GM18909 (cell line): ENCODE results near the gene METTL25B.
"Not testable (repeated sequence)": the region's sequence is repeated elsewhere in the genome, so short reads cannot be mapped to it uniquely, and the experiment has no call there.

Experiments used
- ATAC-seq: cut with Tn5 transposase; IDR thresholded peaks from one replicate; pipeline ENCODE4 v1.9.1; 2021; ENCODE audit warnings: mild to moderate bottlenecking; ENCODE audit not compliant: unreplicated experiment, poor library complexity

METTL25B gene

DNA sequence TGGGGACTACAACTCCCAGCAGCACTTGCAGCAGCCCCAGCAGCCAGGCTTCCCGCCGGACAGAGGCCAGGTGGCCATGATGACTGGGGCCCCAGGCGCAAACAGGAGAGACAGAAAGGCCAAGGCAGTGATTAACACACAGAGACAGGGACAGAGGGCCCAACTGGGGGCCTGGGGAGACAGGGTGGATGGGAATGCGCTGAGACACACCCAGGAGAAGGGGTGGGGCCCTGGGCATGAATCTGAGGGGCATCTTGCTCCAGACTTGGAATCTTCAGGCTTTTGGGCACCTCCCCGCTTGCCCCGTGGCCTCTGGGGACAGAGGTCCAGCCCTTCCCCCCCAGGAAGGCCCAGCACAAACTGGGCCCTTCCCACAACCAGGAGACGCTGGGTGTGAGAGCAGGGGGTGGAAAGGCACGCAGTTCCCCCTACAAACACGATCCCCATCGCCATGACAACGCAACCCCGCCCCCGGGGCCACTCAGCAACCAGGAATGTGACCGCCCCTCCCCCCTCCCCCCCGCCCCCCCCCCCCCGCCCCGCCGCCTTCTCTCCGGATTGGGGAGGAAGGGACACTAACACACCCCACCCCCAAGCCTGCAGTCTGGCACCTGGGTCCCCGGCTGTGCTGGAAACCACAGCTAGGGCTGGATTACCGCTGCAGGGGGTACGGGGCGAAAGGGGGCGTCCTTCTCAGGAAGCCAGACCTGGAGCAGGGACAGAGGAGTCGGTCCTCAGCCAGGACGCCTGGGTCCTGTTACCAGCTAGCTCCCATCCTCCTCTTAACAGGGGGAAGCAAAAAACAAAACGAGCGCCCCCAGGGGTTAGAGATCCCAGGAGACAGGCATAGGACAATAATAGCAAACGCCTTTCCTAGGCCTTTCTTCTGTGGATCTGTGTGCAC is 18.7 kb downstream of the METTL25B start:
- no peak for ATAC-seq

DNA sequence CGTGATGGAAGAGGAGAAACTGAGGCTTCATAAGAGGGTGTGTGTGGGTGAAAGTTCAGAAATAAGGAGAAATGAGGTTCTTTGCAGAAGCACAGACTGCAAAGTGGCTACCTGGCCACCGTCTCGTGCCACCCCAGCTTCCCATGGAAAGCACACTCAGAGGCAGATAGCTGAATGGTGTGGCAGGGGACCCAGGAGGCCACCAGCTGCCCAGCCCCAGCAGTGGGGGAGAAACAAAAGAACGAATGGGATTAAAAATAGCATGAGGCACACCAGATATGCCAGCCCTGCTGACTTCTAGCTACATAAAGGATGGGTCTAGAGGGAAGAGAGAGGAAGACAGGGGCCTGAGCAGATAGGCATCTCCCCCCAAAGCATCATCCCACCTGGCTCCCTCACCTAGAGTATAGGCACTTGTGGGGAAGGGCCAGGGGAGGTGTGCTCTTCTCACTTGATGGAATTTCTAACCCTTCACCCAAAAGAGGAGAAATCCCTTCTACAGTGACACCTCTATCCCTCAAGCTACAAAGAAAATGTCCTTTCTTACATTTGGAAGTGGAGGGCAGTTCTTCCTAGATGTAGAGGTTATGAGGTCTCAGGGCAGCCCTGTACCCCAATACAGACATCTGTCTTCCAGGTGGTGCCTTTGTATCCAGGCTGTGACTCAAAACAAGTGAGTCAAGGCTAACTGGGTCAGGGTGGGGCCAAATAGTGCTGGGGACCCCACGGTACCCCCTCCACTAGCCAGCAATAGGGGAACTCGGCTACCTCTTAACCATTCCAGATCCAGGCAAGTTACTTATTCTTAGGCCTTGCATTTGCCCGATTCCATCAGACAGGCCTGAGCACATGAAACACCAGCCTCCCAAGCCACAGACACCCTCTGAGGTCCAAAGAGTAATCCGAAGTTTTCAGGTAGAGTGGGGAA is 19.7 kb downstream of the METTL25B start:
- ATAC-seq: no peak

DNA sequence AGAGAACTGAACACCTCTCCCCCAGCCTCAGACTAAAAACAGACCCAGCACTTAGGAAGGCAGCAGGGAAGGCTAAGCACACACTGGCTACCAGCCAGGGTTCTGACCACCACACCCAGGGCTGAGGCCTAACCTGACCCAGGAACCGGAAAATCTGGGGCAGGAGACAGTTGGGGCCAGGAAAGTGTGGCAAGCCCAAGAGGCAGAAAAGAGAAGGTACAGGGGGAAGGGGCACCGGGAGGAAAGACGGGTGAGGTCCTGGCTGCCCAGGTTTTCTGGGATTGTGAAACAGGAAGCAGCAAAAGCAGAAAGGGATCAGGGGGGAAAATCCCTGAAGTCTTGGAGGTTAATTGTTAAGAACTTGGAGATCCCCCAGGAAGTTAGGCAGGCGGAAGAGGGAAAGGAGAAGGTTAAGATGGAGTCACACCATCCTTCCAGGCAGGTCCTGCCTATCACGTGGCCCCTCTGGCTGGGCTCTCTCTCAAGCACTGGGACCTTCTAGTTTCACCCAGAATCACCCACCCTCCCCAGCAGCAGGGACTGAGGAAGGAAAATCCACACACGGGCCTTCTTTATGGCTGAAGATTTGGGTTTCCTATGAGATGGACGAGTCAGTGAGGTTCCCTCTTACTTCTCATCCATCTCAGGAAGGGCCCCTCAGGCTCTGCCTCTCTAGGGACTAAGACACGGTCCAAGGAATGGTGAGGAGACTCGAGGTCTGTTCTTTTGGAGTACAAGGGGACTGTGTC is 20.6 kb downstream of the METTL25B start:
- no peak for ATAC-seq

DNA sequence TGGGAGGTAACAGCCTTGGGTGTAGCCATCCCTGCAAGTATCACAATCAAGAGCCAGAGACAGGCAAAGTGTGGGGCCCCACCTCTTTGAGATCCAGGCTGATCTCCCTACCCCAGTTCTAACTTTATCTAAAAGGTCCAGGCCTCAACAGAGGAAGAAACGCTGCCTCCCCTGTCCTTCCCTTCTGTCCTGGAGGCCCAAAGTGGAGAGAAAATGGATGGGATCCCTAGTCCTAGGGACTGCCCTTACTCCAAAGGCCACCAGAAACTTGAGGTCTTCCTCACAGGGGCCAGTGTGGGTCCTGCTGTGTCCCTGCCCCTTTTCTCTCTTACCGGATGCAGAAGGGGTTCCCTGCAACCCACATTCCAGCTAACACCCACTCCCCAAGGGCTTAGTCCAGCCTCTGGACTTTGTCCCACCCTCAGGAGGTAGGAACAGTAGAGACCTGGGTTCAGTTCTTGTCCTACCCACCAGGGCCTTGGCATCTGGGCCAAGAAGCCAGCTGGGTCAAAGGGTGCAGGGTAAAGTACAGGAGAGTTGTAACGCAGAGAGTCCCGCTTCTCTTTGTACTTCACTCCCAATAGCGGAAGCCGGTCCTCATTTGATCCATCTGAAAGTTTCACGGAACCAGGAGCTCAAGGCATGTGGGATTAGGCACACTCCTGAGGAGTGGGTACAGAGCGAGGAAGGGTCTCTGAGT is 21.3 kb downstream of the METTL25B start:
- no peak for ATAC-seq

DNA sequence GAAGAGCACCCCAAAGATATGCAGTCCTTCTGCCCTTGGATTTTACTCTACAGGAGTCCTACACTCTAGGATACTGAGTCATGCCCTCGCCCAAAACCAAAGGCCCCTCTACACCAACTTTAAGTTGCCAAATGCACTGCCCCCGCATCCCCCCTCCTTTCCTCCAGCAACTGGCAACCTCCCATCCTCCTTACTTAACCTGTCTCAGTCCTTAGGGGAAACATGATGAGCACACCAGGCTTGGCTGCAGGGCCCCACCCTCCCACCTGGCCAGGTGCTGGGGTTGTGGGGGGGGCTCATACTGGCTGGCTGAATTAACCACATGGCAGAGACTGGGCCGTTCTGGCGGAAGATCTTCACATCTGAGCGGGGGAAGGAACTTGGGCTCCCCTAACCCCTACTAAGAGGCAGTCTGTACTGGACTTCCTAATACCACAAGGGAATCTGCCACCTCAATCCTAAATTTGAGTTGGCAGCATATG is 22.0 kb downstream of the METTL25B start:
- ATAC-seq: no peak

DNA sequence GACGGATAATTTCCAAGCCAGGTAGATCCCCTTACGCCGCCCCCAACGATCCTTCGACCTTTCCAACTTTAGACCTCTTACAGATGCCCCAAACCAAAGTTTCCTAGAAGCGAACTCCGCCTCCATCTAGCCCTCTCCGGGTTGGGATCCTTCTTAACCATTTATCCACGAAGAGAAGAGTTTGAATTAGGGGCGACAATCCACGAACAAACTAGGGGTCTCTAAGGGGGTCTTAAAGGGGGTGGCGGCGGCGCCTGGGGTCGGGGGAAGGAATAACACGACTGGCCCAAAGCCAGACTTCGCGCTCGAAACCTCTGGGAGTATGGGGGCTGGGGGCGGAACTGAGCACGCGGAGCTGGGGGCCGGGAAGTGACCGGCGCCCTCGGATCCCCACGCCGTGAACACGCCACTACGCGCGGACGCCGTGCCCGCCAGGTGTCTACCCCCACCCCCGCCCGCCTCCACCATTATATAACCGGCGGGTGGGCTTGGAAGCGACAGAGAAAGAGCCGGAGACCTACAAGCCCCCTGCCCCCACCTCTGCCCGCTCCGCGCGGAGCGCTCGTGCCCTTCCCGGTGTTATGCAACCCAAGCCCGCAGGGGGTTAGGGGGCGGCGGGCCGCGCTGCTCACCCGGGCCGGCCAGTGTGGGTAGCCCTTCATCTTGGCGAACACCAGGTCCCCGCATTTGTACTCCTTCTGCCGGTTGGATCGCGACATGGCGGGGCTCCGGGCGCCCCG is 22.6 kb downstream of the METTL25B start:
- ATAC-seq: peak; percentile 8

DNA sequence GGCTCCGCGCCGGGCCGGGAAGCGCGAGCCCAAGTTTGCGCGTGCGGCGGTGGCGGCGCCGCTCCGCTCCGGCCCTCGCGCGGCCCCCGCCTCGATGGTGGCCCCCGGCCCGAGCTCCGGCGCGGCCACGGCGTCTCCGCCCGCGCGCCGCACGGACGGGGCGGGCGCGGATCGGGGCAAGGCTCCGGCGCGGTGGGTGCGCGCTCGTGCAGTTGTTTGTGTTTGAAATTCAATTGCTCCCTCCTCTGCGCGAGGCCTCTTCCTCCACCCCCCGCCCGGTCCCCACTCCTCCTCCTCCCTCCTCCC is 23.1 kb downstream of the METTL25B start, which contains the start of gene HDGF:
HDGF (minus strand) TSS at position 225 of the 306 bp plus-strand sequence. CDS start 246 bp downstream, outside the sequence.
- ATAC-seq: no peak

DNA sequence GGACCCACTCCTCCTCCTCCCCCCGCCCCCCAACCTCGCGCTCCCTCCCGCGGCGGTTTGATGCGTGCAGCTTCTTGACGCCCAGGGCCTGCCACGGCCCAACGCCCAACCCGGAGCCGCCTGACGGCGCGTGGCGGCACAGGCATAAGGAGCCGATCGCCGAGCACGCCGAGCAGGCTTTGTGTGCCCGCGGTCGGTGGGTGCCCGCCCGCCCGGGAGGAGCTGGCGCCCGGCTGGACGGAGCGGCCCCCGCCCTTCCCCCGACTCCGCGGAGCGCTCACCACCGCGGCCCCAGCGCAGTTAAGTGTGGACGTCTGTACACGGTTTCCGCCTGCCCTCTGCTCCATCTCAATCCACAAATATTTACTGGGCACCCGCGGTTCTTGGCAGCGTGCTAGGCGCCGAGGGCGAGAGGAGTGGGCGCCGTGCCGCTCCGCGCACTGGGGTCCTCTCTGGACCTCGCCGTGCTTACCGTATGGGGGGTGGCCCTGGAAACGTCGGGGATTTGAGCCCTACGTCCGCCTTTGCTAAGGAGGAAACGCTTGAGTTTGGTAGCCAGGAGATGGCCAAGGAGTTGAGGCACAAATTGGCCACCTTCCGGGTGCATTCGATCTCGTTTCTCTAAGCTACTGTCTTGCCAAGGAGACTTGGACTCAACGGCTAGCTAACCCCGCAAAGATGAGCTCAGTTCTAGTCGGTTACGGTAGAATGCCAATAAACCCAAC is 23.6 kb downstream of the METTL25B start:
- peak; percentile 73 for ATAC-seq

DNA sequence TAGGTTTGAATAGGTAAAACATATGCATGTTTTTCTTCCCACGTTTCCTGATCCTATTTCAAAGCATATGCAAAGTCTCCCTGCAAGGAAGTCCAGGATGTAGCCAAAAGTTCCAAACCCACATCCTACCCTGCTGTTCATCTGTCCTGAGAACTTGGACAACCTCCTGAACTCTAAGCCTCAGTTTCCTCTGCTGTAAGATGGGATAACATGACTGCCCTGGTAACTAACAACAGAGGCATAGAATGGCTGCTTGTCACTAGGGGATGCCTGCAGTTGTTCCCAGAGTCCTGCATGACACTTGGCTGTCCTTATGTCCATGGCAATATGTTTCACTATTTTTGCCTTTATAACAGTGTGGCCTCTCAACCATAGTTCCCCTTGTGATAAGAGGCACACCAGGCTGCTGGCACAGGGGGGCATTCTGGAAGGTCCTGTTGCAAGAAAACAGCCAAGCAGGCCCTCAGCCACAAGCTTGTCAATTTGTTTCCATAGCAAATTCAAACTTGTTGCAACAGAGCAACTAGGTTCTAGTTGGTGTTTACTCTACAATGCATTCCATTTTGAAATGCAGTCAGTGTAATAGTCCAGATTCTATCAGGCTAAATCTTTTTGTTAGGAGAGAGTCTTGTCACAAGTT is 24.7 kb downstream of the METTL25B start:
- no peak for ATAC-seq

DNA sequence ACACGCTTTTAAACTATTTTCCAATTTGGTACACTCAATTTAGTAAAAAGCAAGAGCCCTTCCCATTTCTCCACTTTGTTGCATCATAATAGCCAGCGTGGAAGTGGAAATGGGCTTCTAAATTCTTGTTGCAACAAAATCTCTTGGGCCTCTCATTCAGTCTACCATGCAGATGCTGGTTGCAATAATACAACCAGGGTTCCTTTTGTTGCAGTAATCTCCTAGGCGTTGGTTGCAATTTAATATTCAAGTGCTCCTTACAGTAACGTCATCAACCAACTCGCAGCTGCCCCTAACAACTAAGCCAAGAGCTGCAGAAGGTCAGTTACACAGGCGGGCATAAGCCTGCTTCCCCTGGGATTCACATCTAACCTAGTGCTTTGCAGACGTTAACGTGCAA is 25.9 kb downstream of the METTL25B start:
- ATAC-seq: no peak

DNA sequence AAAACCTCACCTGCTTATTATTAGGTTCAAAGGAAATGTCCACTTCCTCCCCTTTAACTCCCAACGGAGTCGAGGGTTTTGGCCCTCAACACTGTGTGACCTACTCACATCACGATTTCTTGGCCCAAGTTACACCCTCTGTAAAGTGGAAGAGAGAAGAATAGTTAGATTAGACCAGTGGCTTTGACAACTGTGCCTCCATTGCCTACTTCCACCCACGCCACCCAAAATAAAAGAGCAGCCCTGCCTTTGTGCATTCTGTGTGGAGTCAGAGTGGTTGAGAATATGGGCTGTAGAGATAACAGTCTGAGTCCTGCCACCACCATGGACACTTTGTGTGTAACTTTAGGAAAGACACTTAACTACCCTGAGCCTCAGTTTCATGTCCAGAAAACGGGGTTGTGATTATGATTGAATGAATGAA is 27.3 kb downstream of the METTL25B start:
- ATAC-seq: no peak

DNA sequence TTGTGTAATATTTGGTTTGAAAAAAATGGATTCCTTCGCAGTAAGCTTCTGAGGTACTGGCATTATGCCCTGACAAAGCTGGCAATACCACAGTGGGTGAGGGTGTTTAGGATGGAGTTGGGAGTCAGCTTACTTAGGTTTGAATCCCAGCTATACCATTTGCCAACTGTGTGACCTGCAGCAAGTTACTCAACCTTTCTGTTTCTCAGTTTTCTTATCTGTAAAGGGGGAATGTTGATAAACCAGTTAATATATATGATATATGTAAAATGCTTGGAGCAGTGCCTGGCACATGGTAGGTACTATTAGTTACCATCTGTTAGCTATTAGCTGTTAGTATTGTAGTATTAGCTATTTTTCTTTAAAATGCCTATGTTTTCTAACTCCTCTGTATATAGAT is 28.1 kb downstream of the METTL25B start:
- no peak for ATAC-seq

DNA sequence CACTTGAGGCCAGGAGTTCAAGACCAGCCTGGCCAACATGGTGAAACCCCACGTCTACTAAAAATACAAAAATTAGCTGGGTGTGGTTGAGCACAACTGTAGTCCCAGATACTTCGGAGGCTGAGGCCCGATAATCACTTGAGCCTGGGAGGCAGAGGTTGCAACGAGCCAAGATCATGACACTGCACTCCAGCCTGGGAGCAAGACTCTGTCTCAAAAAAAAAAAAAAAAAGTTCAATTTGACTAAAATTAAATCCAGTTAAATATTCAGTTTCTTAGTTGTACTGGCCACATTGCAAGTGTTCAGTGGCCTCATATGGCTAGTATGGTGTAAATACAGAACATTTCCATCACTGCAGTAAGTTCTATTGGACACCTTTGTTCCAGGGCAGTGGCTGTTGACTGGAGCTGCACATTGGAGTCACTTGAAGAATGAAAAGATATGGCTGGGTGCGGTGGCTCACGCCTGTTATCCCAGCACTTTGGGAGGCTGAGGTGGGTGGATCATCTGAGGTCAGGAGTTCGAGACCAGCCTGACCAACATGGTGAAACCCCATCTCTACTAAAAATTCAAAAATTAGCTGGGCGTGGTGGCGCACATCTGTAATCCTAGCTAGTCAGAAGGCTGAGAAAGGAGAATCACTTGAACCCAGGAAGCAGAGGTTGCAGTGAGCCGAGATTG is 29.4 kb downstream of the METTL25B start:
- not testable (repeated sequence) for ATAC-seq

DNA sequence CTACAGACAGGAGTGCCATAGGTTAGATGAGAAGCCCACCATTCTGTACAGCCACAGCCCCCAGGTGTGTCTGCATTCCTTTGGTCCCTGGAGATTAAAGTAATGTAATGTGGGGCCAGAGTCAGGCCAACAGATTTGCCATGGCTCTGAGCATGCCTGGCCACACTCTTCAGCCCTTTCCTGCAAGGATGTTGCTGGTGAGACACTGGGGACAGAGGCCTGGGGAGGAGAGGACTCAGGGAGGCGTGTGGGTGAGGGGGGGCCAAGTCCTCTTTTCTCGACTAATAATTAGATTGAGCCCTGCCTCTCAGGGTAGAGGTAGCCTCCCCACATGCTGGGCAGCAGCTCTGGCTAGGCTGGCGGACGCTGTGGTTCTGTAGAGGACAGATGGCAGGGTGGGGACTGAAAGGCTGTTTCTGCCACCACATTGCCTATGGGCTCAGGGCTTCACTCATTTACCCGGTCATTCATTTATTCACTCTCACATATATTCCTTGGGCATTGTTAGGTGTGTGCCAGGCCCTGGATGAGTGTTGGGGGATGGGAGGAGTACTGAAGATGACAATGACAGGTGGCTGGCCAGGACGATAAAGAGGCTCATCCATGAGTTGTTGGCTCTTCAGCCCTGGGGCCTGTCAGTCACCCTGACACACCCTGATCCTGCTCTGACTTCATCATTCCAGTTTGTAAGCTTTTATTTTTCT is 32.0 kb downstream of the METTL25B start:
- no peak for ATAC-seq

DNA sequence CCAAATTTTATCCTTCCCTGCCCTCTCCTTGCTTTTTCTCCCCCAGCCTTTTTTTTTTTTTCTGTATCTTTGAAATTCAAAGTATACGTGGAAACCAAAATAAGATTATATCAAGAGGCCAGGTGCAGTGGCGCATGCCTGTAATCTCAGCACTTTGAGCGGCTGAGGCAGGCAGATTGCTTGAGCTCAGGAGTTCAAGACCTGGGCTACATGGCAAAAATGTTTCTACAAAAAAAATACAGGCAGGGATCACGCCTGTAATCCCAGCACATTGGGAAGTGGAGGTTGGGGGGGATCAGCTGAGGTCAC is 32.5 kb downstream of the METTL25B start:
- ATAC-seq: no peak

DNA sequence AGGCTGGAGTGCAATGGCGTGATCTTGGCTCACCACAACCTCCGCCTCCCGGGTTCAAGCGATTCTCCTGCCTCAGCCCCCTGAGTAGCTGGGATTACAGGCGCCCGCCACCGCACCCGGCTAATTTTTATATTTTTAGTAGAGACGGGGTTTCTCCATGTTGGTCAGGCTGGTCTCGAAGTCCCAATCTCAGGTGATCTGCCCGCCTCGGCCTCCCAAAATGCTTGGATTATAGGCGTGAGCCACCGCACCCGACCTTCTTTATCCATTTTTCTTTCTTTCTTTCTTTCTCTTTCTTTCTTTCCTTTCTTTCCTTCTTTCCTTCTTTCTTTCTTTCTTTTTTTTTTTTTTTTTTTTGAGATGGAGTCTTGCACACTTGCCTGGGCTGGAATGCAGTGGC is 36.9 kb downstream of the METTL25B start:
- not testable (repeated sequence) for ATAC-seq

DNA sequence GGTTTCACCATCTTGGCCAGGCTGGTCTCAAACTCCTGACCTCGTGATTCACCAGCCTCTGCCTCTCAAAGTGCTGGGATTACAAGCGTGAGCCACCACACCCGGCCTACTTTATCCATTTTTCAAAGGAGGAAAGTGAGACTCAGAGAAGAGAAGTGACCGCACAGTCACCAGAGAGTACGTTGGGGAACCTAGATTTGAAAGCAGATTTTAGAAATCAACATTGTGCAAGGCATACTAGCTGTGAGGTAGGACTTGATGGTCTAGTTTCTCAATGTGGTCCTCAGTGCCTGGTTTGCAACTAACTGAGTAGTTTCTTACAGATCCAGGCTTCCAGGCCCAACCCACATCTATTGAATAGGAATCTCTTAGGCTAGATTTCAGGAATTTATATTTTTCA is 37.4 kb downstream of the METTL25B start:
- no peak for ATAC-seq
